Amniotic epithelial cell (primary cell): ENCODE data around the gene YAF2.
"Not testable (repeated sequence)": the region's sequence is repeated elsewhere in the genome, so short reads cannot be mapped to it uniquely, and the experiment has no call there.

Experiments
- DNase-seq: peaks from one replicate; pipeline ENCODE4 v3.0.0-alpha.2; 2010; ENCODE audit warnings: low read depth

YAF2 gene

GRCh38 chr12:42255221-42255865, 17.3 kb upstream of the YAF2 start:
- DNase-seq = no peak

- not testable (repeated sequence) for DNase-seq
Observed at GRCh38 chr12:42252645-42253044, 14.6 kb upstream of the YAF2 start.

GRCh38 chr12:42249033-42249432, 11.0 kb upstream of the YAF2 start:
- not testable (repeated sequence) for DNase-seq

- DNase-seq = no peak
Observed at GRCh38 chr12:42240131-42240750, 2.2 kb upstream of the YAF2 start.

GRCh38 chr12:42237853-42238239, 202 bp downstream of the YAF2 start:
- DNase-seq = no peak

GRCh38 chr12:42237052-42237852, 796 bp downstream of the YAF2 start:
- peak; percentile 75 for DNase-seq

GRCh38 chr12:42236017-42236416, 2.0 kb downstream of the YAF2 start:
- DNase-seq = no peak

GRCh38 chr12:42235426-42235825, 2.6 kb downstream of the YAF2 start:
- no peak for DNase-seq

GRCh38 chr12:42234970-42235369, 3.1 kb downstream of the YAF2 start:
- DNase-seq = no peak

- not testable (repeated sequence) for DNase-seq
Observed at GRCh38 chr12:42227525-42227924, 10.5 kb downstream of the YAF2 start.

GRCh38 chr12:42224501-42224900, 13.5 kb downstream of the YAF2 start:
- DNase-seq = not testable (repeated sequence)

GRCh38 chr12:42222724-42223123, 15.3 kb downstream of the YAF2 start:
- no peak for DNase-seq

GRCh38 chr12:42221726-42222125, 16.3 kb downstream of the YAF2 start:
- no peak for DNase-seq

GRCh38 chr12:42217656-42218055, 20.4 kb downstream of the YAF2 start:
- peak; percentile 52 for DNase-seq

- DNase-seq = no peak
Observed at GRCh38 chr12:42216737-42217136, 21.3 kb downstream of the YAF2 start.

- DNase-seq = not testable (repeated sequence)
Observed at GRCh38 chr12:42215759-42216158, 22.3 kb downstream of the YAF2 start.

- DNase-seq = peak; percentile 89
Observed at GRCh38 chr12:42213954-42214426, 24.1 kb downstream of the YAF2 start.

GRCh38 chr12:42213023-42213422, 25.0 kb downstream of the YAF2 start:
- peak; percentile 14 for DNase-seq

GRCh38 chr12:42208574-42208973, 29.5 kb downstream of the YAF2 start:
- DNase-seq = no peak

- DNase-seq = no peak
Observed at GRCh38 chr12:42204819-42205218, 33.2 kb downstream of the YAF2 start.

- no peak for DNase-seq
Observed at GRCh38 chr12:42204362-42204761, 33.7 kb downstream of the YAF2 start.

GRCh38 chr12:42201063-42201462, 37.0 kb downstream of the YAF2 start:
- DNase-seq = peak; percentile 57

GRCh38 chr12:42199007-42199406, 39.0 kb downstream of the YAF2 start:
- DNase-seq = no peak
